Measurements from ENCODE around the gene APOA4.

The APOA4 gene

DNA sequence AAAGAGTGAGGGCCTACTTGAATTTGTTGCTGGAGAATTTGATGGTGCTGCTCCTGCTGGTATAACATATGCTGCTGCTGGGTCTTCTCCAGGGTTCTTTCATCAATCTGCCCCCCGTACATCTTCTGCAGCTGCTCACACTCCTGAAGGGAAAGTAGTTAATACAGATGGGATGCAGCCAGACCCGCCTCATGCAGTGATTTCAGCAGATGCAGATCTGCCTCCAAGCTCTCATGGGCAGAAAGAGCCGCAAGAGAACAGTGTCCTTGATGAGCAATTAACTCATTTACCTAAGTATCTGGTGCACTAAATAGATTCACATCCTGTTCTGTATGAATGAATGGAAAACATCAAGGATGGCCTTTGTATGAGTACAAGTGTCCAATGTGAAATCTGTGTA, 39.1 kb upstream of the APOA4 start:
- Histone ChIP-seq H3K9ac (ENCODE audit: low read depth in 1 of 2, low read length in 2 of 2) (no peak overlapping the region), H3K36me3 (ENCODE audit: control insufficient read depth in 1 of 2, insufficient read depth in 2 of 2, low read length in 2 of 2) (peaks cover 46 to 72% of the 10 kb centered on the region in 2 donors), H3K27ac (ENCODE audit: low read depth, low read length) (no peak overlapping the region), H3K9me3 (ENCODE audit: control insufficient read depth in 1 of 2, low read length in 2 of 2) (no peaks in the 10 kb centered on the region), H3K27me3 (ENCODE audit: control insufficient read depth in 1 of 2, insufficient read depth in 2 of 2, low read length in 2 of 2) (no peaks in the 10 kb centered on the region), H3K4me1 (ENCODE audit: control insufficient read depth in 1 of 2, insufficient read depth in 2 of 2, low read length in 2 of 2) (no peaks in the 10 kb centered on the region), H3K4me3 (ENCODE audit: low read depth in 1 of 2, low read length in 2 of 2) (no peak overlapping the region)

DNA sequence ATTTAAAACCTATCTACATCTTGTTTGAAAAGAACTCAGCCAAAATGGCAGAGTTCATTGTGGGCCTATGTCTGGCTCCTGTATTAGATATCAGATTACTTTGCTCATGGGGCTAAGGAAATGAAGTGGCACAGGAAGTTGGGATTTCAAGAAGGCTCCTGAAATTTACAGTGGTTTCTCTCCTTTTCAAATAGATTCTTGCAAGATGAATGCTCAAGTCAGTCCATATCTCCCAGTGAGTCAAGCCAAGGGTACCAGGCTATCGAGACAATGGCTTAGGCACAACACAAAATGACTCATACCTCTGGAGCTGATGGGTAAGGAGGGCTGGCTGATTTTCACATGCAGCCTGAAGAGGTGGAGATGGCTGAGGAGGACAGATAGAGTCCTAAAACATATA, 38.4 kb upstream of the APOA4 start:
- peaks cover 40 to 69% of the 10 kb centered on the region in 2 donors for H3K36me3 ChIP-seq (ENCODE audit: control insufficient read depth in 1 of 2, insufficient read depth in 2 of 2, low read length in 2 of 2)

DNA sequence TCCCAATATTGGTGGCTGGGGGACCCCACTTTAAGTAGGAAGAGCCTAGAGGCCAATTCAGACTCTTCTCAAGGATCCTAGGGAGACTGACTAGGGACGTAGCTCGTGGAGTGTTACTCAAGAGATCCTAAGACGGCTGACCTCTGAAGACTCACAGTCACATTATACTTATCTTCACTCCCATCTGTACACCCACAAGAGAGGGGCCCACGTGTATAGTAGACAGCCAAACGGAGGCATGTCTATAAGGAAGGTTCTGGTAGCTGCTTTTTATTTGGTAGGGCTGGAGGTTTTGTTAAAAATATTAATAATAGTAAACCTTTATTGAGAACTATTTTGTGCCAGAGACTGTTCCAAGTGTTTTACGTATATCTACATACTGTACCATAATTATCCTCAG, 37.2 kb upstream of the APOA4 start:
- no peaks in the 10 kb centered on the region for H3K9me3 ChIP-seq (ENCODE audit: control insufficient read depth in 1 of 2, low read length in 2 of 2)
- no peaks in the 10 kb centered on the region for H3K27me3 ChIP-seq (ENCODE audit: control insufficient read depth in 1 of 2, insufficient read depth in 2 of 2, low read length in 2 of 2)
- H3K27ac ChIP-seq (ENCODE audit: low read depth, low read length), result no peak overlapping the region
- no peak overlapping the region for H3K9ac ChIP-seq (ENCODE audit: low read depth in 1 of 2, low read length in 2 of 2)
- H3K36me3 ChIP-seq (ENCODE audit: control insufficient read depth in 1 of 2, insufficient read depth in 2 of 2, low read length in 2 of 2), result peaks cover 34 to 72% of the 10 kb centered on the region in 2 donors
- H3K4me3 ChIP-seq (ENCODE audit: low read depth in 1 of 2, low read length in 2 of 2), result no peak overlapping the region
- H3K4me1 ChIP-seq (ENCODE audit: control insufficient read depth in 1 of 2, insufficient read depth in 2 of 2, low read length in 2 of 2), result peaks cover 0 to 2% of the 10 kb centered on the region in 2 donors

More for the DNA sequence above, 38.4 kb upstream of the APOA4 start:
- H3K27me3 ChIP-seq (ENCODE audit: control insufficient read depth in 1 of 2, insufficient read depth in 2 of 2, low read length in 2 of 2), result no peaks in the 10 kb centered on the region
- H3K9me3 ChIP-seq (ENCODE audit: control insufficient read depth in 1 of 2, low read length in 2 of 2), result no peaks in the 10 kb centered on the region
- no peak overlapping the region for H3K27ac ChIP-seq (ENCODE audit: low read depth, low read length)
- no peaks in the 10 kb centered on the region for H3K4me1 ChIP-seq (ENCODE audit: control insufficient read depth in 1 of 2, insufficient read depth in 2 of 2, low read length in 2 of 2)
- H3K4me3 ChIP-seq (ENCODE audit: low read depth in 1 of 2, low read length in 2 of 2), result no peak overlapping the region
- H3K9ac ChIP-seq (ENCODE audit: low read depth in 1 of 2, low read length in 2 of 2), result no peak overlapping the region

- Histone ChIP-seq H3K27ac (ENCODE audit: low read depth, low read length) (no peak overlapping the region), H3K9ac (ENCODE audit: low read depth in 1 of 2, low read length in 2 of 2) (no peak overlapping the region), H3K36me3 (ENCODE audit: control insufficient read depth in 1 of 2, insufficient read depth in 2 of 2, low read length in 2 of 2) (peaks cover 31 to 67% of the 10 kb centered on the region in 2 donors)
These were observed 36.1 kb upstream of the APOA4 start for GRCh38 chr11:116859175-116859574.

DNA sequence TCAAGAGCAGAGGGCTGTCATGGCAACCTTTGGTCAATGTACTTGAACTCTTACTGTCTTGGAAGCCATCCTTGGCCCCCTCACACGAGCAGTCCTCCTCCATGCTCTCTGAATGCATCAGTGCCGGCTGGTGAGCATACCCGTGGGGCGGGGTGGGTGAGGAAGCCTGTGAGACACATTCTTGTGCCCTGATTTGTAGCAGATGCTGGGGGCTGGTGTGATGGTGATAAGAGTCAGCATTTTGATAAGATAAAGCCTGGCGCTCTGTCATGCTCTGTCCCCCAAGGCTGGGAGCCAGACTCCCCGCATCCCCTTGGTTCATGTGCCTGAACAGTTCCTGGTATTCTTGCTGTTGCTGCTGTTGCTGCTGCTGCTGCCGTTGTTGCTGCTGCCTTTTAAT, 34.8 kb upstream of the APOA4 start:
- Histone ChIP-seq H3K9me3 (ENCODE audit: control insufficient read depth in 1 of 2, low read length in 2 of 2) (no peaks in the 10 kb centered on the region), H3K9ac (ENCODE audit: low read depth in 1 of 2, low read length in 2 of 2) (no peak overlapping the region), H3K4me1 (ENCODE audit: control insufficient read depth in 1 of 2, insufficient read depth in 2 of 2, low read length in 2 of 2) (peaks cover 10 to 16% of the 10 kb centered on the region in 2 donors), H3K4me3 (ENCODE audit: low read depth in 1 of 2, low read length in 2 of 2) (no peak overlapping the region), H3K27ac (ENCODE audit: low read depth, low read length) (no peak overlapping the region), H3K36me3 (ENCODE audit: control insufficient read depth in 1 of 2, insufficient read depth in 2 of 2, low read length in 2 of 2) (peaks cover 25 to 56% of the 10 kb centered on the region in 2 donors), H3K27me3 (ENCODE audit: control insufficient read depth in 1 of 2, insufficient read depth in 2 of 2, low read length in 2 of 2) (no peaks in the 10 kb centered on the region)

More at GRCh38 chr11:116859175-116859574, 36.1 kb upstream of the APOA4 start:
- no peaks in the 10 kb centered on the region for H3K9me3 ChIP-seq (ENCODE audit: control insufficient read depth in 1 of 2, low read length in 2 of 2)
- H3K4me1 ChIP-seq (ENCODE audit: control insufficient read depth in 1 of 2, insufficient read depth in 2 of 2, low read length in 2 of 2), result peaks cover 4 to 5% of the 10 kb centered on the region in 2 donors
- no peak overlapping the region for H3K4me3 ChIP-seq (ENCODE audit: low read depth in 1 of 2, low read length in 2 of 2)
- no peaks in the 10 kb centered on the region for H3K27me3 ChIP-seq (ENCODE audit: control insufficient read depth in 1 of 2, insufficient read depth in 2 of 2, low read length in 2 of 2)

- Histone ChIP-seq H3K4me1 (ENCODE audit: control insufficient read depth in 1 of 2, insufficient read depth in 2 of 2, low read length in 2 of 2) (peaks cover 17 to 22% of the 10 kb centered on the region in 2 donors), H3K27me3 (ENCODE audit: control insufficient read depth in 1 of 2, insufficient read depth in 2 of 2, low read length in 2 of 2) (no peaks in the 10 kb centered on the region), H3K36me3 (ENCODE audit: control insufficient read depth in 1 of 2, insufficient read depth in 2 of 2, low read length in 2 of 2) (peaks cover 23 to 53% of the 10 kb centered on the region in 2 donors), H3K9me3 (ENCODE audit: control insufficient read depth in 1 of 2, low read length in 2 of 2) (no peaks in the 10 kb centered on the region), H3K27ac (ENCODE audit: low read depth, low read length) (no peak overlapping the region), H3K4me3 (ENCODE audit: low read depth in 1 of 2, low read length in 2 of 2) (no peak overlapping the region), H3K9ac (ENCODE audit: low read depth in 1 of 2, low read length in 2 of 2) (no peak overlapping the region)
These were observed 34.2 kb upstream of the APOA4 start for GRCh38 chr11:116857316-116857715.

DNA sequence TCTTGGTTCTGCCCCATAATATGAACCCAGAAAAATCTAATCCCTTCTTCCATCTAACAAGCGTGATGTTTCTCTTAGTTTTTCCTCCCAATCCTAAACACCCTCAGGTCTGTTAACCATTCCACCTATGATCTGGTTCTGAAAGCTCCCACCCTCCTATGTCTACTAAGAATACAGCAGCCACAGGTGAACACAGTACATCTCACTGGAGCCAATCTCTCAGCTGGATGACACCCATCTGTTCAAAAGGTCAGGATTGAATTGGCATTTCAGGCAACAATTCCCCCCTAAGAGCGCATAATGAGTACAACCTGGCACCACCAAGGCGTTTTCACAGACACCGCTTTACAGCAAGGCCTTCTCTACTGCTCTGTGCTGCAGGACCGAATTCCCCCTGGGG, 33.3 kb upstream of the APOA4 start:
- Histone ChIP-seq H3K36me3 (ENCODE audit: control insufficient read depth in 1 of 2, insufficient read depth in 2 of 2, low read length in 2 of 2) (peaks cover 21 to 44% of the 10 kb centered on the region in 2 donors), H3K9me3 (ENCODE audit: control insufficient read depth in 1 of 2, low read length in 2 of 2) (no peaks in the 10 kb centered on the region), H3K4me1 (ENCODE audit: control insufficient read depth in 1 of 2, insufficient read depth in 2 of 2, low read length in 2 of 2) (peaks cover 26 to 31% of the 10 kb centered on the region in 2 donors), H3K27ac (ENCODE audit: low read depth, low read length) (no peak overlapping the region), H3K9ac (ENCODE audit: low read depth in 1 of 2, low read length in 2 of 2) (no peak overlapping the region), H3K27me3 (ENCODE audit: control insufficient read depth in 1 of 2, insufficient read depth in 2 of 2, low read length in 2 of 2) (no peaks in the 10 kb centered on the region), H3K4me3 (ENCODE audit: low read depth in 1 of 2, low read length in 2 of 2) (no peak overlapping the region)

GRCh38 chr11:116855413-116855812, 32.3 kb upstream of the APOA4 start:
- Histone ChIP-seq H3K27me3 (ENCODE audit: control insufficient read depth in 1 of 2, insufficient read depth in 2 of 2, low read length in 2 of 2) (no peaks in the 10 kb centered on the region), H3K36me3 (ENCODE audit: control insufficient read depth in 1 of 2, insufficient read depth in 2 of 2, low read length in 2 of 2) (peaks cover 16 to 34% of the 10 kb centered on the region in 2 donors), H3K9ac (ENCODE audit: low read depth in 1 of 2, low read length in 2 of 2) (no peak overlapping the region), H3K4me3 (ENCODE audit: low read depth in 1 of 2, low read length in 2 of 2) (no peak overlapping the region), H3K27ac (ENCODE audit: low read depth, low read length) (no peak overlapping the region), H3K9me3 (ENCODE audit: control insufficient read depth in 1 of 2, low read length in 2 of 2) (no peaks in the 10 kb centered on the region), H3K4me1 (ENCODE audit: control insufficient read depth in 1 of 2, insufficient read depth in 2 of 2, low read length in 2 of 2) (peaks cover 26 to 36% of the 10 kb centered on the region in 2 donors)

DNA sequence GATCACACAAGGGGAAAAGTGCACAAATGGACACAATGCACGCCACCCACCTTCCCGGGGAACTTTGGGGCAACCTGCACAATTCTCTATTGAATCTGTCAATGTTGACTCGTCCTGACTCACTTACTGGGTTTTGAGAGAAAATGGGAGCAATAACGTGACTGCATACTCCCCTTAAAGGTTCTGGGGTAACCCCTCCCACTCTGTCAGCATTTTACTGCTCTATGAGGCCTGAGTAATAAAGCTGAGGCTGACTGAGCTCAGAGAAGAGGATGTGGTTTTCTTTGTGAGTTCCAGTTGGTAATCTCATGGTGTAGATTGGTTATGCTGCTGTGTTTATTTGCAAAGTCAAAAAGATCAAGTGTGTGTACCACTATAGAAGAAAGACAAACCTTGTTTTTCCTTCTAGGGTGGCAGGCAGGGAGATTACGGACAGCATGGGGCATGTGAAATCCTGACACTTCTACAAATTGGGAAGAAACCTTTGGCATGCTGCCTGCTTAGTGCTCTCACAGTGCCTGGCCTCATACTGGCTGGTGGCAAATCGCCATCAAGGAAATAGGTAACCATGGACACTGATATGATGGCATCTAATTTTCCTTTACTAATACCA, 30.5 kb upstream of the APOA4 start:
- Histone ChIP-seq H3K27ac (ENCODE audit: low read depth, low read length) (peak overlapping the region; percentile 26), H3K4me1 (ENCODE audit: control insufficient read depth in 1 of 2, insufficient read depth in 2 of 2, low read length in 2 of 2) (peaks cover 26 to 36% of the 10 kb centered on the region in 2 donors), H3K27me3 (ENCODE audit: control insufficient read depth in 1 of 2, insufficient read depth in 2 of 2, low read length in 2 of 2) (no peaks in the 10 kb centered on the region), H3K4me3 (ENCODE audit: low read depth in 1 of 2, low read length in 2 of 2) (no peak overlapping the region), H3K9me3 (ENCODE audit: control insufficient read depth in 1 of 2, low read length in 2 of 2) (no peaks in the 10 kb centered on the region), H3K36me3 (ENCODE audit: control insufficient read depth in 1 of 2, insufficient read depth in 2 of 2, low read length in 2 of 2) (peaks cover 8 to 31% of the 10 kb centered on the region in 2 donors), H3K9ac (ENCODE audit: low read depth in 1 of 2, low read length in 2 of 2) (no peak overlapping the region)

- H3K27me3 ChIP-seq (ENCODE audit: control insufficient read depth in 1 of 2, insufficient read depth in 2 of 2, low read length in 2 of 2), result no peaks in the 10 kb centered on the region
- H3K36me3 ChIP-seq (ENCODE audit: control insufficient read depth in 1 of 2, insufficient read depth in 2 of 2, low read length in 2 of 2), result peaks cover under 1 to 27% of the 10 kb centered on the region in 2 donors
- peaks cover 26 to 36% of the 10 kb centered on the region in 2 donors for H3K4me1 ChIP-seq (ENCODE audit: control insufficient read depth in 1 of 2, insufficient read depth in 2 of 2, low read length in 2 of 2)
- H3K27ac ChIP-seq (ENCODE audit: low read depth, low read length), result no peak overlapping the region
- peak overlapping the region in 1 of 2 donors; percentile 1 for H3K4me3 ChIP-seq (ENCODE audit: low read depth in 1 of 2, low read length in 2 of 2)
- peak overlapping the region in 1 of 2 donors; percentile 15 for H3K9ac ChIP-seq (ENCODE audit: low read depth in 1 of 2, low read length in 2 of 2)
- no peaks in the 10 kb centered on the region for H3K9me3 ChIP-seq (ENCODE audit: control insufficient read depth in 1 of 2, low read length in 2 of 2)
These were observed 29.3 kb upstream of the APOA4 start for GRCh38 chr11:116852261-116853031.
